H1 (cell line): Measurements from ENCODE around the gene LRRC28. TPM values are rescaled to one million over a fixed set of nuclear protein-coding genes. Genes with fewer than 3 reads are reported as not detected.

Source experiments
- CTCF ChIA-PET: fragments of 300-600 bp; sonication (Branson Sonifier 250); formaldehyde crosslinking; loops from one replicate; lab custom pipeline; 2021; ENCODE audit not compliant: partially characterized antibody; lab: Charles Lee
- POLR2A ChIA-PET: fragments of 300-600 bp; sonication (Branson Sonifier 250); formaldehyde crosslinking; loops from one replicate; lab custom pipeline; 2021; ENCODE audit warnings: inconsistent platforms; ENCODE audit not compliant: partially characterized antibody; lab: Charles Lee
- DNase-seq, 2 experiments: peaks; one replicate each; pipeline versions ENCODE4 v3.0.0 to v3.0.0-alpha.2; 2010 to 2022; ENCODE audit warnings: low spot score in 2 of 2, low read depth in 1 of 2, mixed read lengths in 1 of 2
- FAIRE-seq: peaks from 2 replicates; lab custom pipeline; 2011; peaks lifted over from hg19 to GRCh38; lab: Jason Lieb, UNC
- H2AFZ ChIP-seq: 2 replicates; pipeline ENCODE4 v1.8.1; 2012; ENCODE audit warnings: low read length, inconsistent platforms
- H2AK5ac ChIP-seq: 2 replicates; pipeline ENCODE4 v1.6.1; 2013; ENCODE audit warnings: low read depth, low read length
- H2BK120ac ChIP-seq: replicated peaks from 2 replicates; pipeline ENCODE3; 2013; ENCODE audit warnings: low read depth, low read length, inconsistent platforms
- H2BK12ac ChIP-seq: 2 replicates; pipeline ENCODE4 v1.6.1; 2013; ENCODE audit warnings: low read depth, low read length
- H2BK15ac ChIP-seq: 2 replicates; pipeline ENCODE4 v1.6.1; 2013; ENCODE audit warnings: low read length
- H2BK20ac ChIP-seq: 2 replicates; pipeline ENCODE4 v1.6.1; 2013; ENCODE audit warnings: low read length
- H2BK5ac ChIP-seq: 2 replicates; pipeline ENCODE4 v1.6.1; 2013; ENCODE audit warnings: low read depth, low read length
- H3K14ac ChIP-seq: 2 replicates; pipeline ENCODE4 v1.6.1; 2013; ENCODE audit warnings: inconsistent platforms; ENCODE audit not compliant: insufficient read length
- H3K18ac ChIP-seq: 2 replicates; pipeline ENCODE4 v1.6.1; 2013; ENCODE audit warnings: low read length; ENCODE audit errors: extremely low read depth
- H3K23ac ChIP-seq: 2 replicates; pipeline ENCODE4 v1.6.1; 2013; ENCODE audit warnings: inconsistent platforms; ENCODE audit not compliant: insufficient read length
- H3K23me2 ChIP-seq: 2 replicates; pipeline ENCODE4 v1.6.1; 2013; ENCODE audit warnings: low read depth, low read length
- H3K27ac ChIP-seq: 2 replicates; pipeline ENCODE4 v1.6.1; 2011; ENCODE audit warnings: low read depth, low read length, inconsistent platforms
- H3K27me3 ChIP-seq, 4 experiments: replicated peaks in 1 of 4; 1 replicate in 1 of 4; 2 replicates in 3 of 4; pipeline versions ENCODE4 v1.6.1 to v1.8.1; 2011 to 2013; ENCODE audit warnings: low read length in 3 of 4, mild to moderate bottlenecking in 3 of 4, inconsistent platforms in 2 of 4, mixed read lengths in 2 of 4, moderate library complexity in 1 of 4; ENCODE audit not compliant: control insufficient read depth in 3 of 4, insufficient read depth in 3 of 4; ENCODE audit errors: extremely low read depth in 1 of 4
- H3K36me3 ChIP-seq, 4 experiments: 2 replicates each; pipeline versions ENCODE4 v1.6.1 to v1.8.1; 2011 to 2013; ENCODE audit warnings: mild to moderate bottlenecking in 4 of 4, low read length in 3 of 4, moderate library complexity in 2 of 4, control low read depth in 1 of 4, inconsistent platforms in 1 of 4; ENCODE audit not compliant: insufficient read depth in 4 of 4, control insufficient read depth in 2 of 4
- H3K4ac ChIP-seq: replicated peaks from 2 replicates; pipeline ENCODE3; 2013; ENCODE audit warnings: low read length, low read depth, mixed read lengths, inconsistent platforms; ENCODE audit not compliant: insufficient read length
- H3K4me1 ChIP-seq, 4 experiments: replicated peaks in 1 of 4; 1 replicate in 1 of 4; 2 replicates in 3 of 4; pipeline versions ENCODE4 v1.6.1 to v1.8.1; 2011 to 2013; ENCODE audit warnings: low read length in 3 of 4, inconsistent platforms in 2 of 4, mixed read lengths in 1 of 4; ENCODE audit not compliant: insufficient read depth in 4 of 4, control insufficient read depth in 3 of 4
- H3K4me2 ChIP-seq, 2 experiments: 2 replicates each; pipeline versions ENCODE4 v1.6.1 to v1.8.1; 2011 to 2013; ENCODE audit warnings: low read depth in 2 of 2, low read length in 2 of 2, control low read depth in 1 of 2, inconsistent platforms in 1 of 2, mild to moderate bottlenecking in 1 of 2; ENCODE audit not compliant: insufficient read depth in 1 of 2
- H3K4me3 ChIP-seq, 4 experiments: fragments of 200-600, 300-600 bp in 1 of 4; sonication (generic), shearing (Covaris generic), sonication (Bioruptor Twin) in 1 of 4; 2 replicates each; pipeline versions ENCODE4 v1.5.1 to v1.8.1; 2011 to 2016; ENCODE audit warnings: low read length in 4 of 4, low read depth in 3 of 4, control low read depth in 2 of 4, inconsistent platforms in 2 of 4, mild to moderate bottlenecking in 2 of 4, mixed read lengths in 1 of 4, moderate library complexity in 1 of 4; ENCODE audit not compliant: insufficient read depth in 2 of 4; ENCODE audit errors: extremely low read depth in 1 of 4
- H3K56ac ChIP-seq: replicated peaks from 2 replicates; pipeline ENCODE3; 2013; ENCODE audit warnings: low read depth, mild to moderate bottlenecking, mixed read lengths, low read length, inconsistent platforms; ENCODE audit not compliant: insufficient read length
- H3K79me1 ChIP-seq: 2 replicates; pipeline ENCODE4 v1.6.1; 2013; ENCODE audit warnings: low read depth, low read length, control low read depth
- H3K79me2 ChIP-seq, 2 experiments: 2 replicates each; pipeline versions ENCODE4 v1.6.1 to v1.8.1; 2012 to 2013; ENCODE audit warnings: low read length in 2 of 2, mild to moderate bottlenecking in 2 of 2, inconsistent platforms in 1 of 2; ENCODE audit not compliant: insufficient read depth in 2 of 2, control insufficient read depth in 1 of 2
- H3K9ac ChIP-seq, 4 experiments: replicated peaks in 1 of 4; 1 replicate in 1 of 4; 2 replicates in 3 of 4; pipeline versions ENCODE4 v1.6.1 to v1.8.1; 2011 to 2013; ENCODE audit warnings: low read depth in 3 of 4, low read length in 3 of 4, control low read depth in 2 of 4, mild to moderate bottlenecking in 2 of 4, moderate library complexity in 2 of 4, inconsistent platforms in 1 of 4; ENCODE audit errors: extremely low read depth in 1 of 4
- H3K9me3 ChIP-seq, 2 experiments: 2 replicates each; pipeline versions ENCODE4 v1.6.1 to v1.8.1; 2012 to 2013; ENCODE audit warnings: mild to moderate bottlenecking in 2 of 2, moderate library complexity in 2 of 2, control low read depth in 1 of 2, inconsistent platforms in 1 of 2, low read depth in 1 of 2, low read length in 1 of 2, mixed read lengths in 1 of 2; ENCODE audit not compliant: insufficient read depth in 2 of 2
- H4K20me1 ChIP-seq, 2 experiments: replicated peaks in 1 of 2; 2 replicates each; pipeline versions ENCODE3 to v1.8.1; 2011 to 2013; ENCODE audit warnings: inconsistent platforms in 2 of 2, low read length in 2 of 2, mild to moderate bottlenecking in 1 of 2; ENCODE audit not compliant: insufficient read depth in 2 of 2, control insufficient read depth in 1 of 2
- H4K5ac ChIP-seq: 2 replicates; pipeline ENCODE4 v1.6.1; 2013; ENCODE audit warnings: low read length, low read depth, mixed read lengths, inconsistent platforms; ENCODE audit not compliant: insufficient read length
- H4K8ac ChIP-seq: 2 replicates; pipeline ENCODE4 v1.8.0; 2013; ENCODE audit warnings: mild to moderate bottlenecking, moderate library complexity, low read length, inconsistent platforms; ENCODE audit not compliant: insufficient read depth; ENCODE audit errors: extremely low read depth
- H4K91ac ChIP-seq: replicated peaks from 2 replicates; pipeline ENCODE3; 2013; ENCODE audit warnings: low read length, mixed read lengths, inconsistent platforms; ENCODE audit not compliant: insufficient read length
- CBX8 ChIP-seq: fragments of 300-800, 300-1000 bp; sonication (generic); IDR thresholded peaks from 2 replicates; pipeline ENCODE4 v1.7.1; 2016; ENCODE audit warnings: low read depth, low read length, borderline replicate concordance
- CREB1 ChIP-seq: IDR thresholded peaks from 2 replicates; pipeline ENCODE4 v1.6.1; 2012; ENCODE audit warnings: inconsistent platforms
- MAFK ChIP-seq: IDR thresholded peaks from 2 replicates; pipeline ENCODE4 v1.6.1; 2012; ENCODE audit warnings: low read depth, mild to moderate bottlenecking, improper control_type of control experiment, low read length
- SAP30 ChIP-seq: fragments of 300-600 bp; sonication (generic); IDR thresholded peaks from 2 replicates; pipeline ENCODE4 v1.7.1; 2012; ENCODE audit warnings: low read length, moderate library complexity, mild to moderate bottlenecking, inconsistent platforms; ENCODE audit not compliant: insufficient read depth, insufficient replicate concordance
- WGBS, 2 experiments: shearing (Covaris generic) in 1 of 2; methylation state at CpG; one replicate each; pipeline versions ENCODE4 v1.1.6 to v1.1.7; 2013 to 2015; ENCODE audit warnings: low lambda C conversion rate in 2 of 2, mixed read lengths in 2 of 2, inconsistent platforms in 1 of 2, low coverage in 1 of 2, missing lambda C conversion rate in 1 of 2; ENCODE audit not compliant: insufficient replicate concordance in 2 of 2, insufficient coverage in 1 of 2, insufficient read length in 1 of 2; ENCODE audit errors: extremely low coverage in 1 of 2, missing lambda C conversion rate in 1 of 2; 5-methylcytosine and 5-hydroxymethylcytosine counted together
- polyA plus RNA-seq, 7 experiments: library from polyadenylated mRNA; depleted of rRNA in 3 of 7; stranded (reverse) in 5 of 7; unstranded in 2 of 7; fragments of >200 nt in 5 of 7; fragments of 200-250 nt in 2 of 7; gene quantifications; 1 replicate in 5 of 7; 2 replicates in 1 of 7; 4 replicates in 1 of 7; pipeline versions ENCODE4 v1.2.1 to v1.2.3, GENCODE V29; 2011 to 2013; ENCODE audit warnings: missing spikeins in 2 of 7, mixed read lengths in 2 of 7
- total RNA-seq: library from RNA; stranded (reverse); fragmentation: NEBNext Ultra II Directional; extraction: Animal tissue kit (Norgen Biotek cat#: 25700); gene quantifications from 2 replicates; pipeline ENCODE4 v1.2.1, GENCODE V29; 2021
- TF ChIP-seq, protein P1 (sequence below): IDR thresholded peaks from 2 replicates; pipeline ENCODE4 v1.6.1; 2012; ENCODE audit warnings: inconsistent platforms

Gene LRRC28
- total and polyA plus RNA-seq, 2 of the 8 experiments (the other 6 are each of a cell fraction or from before 2014, with no cell fraction given), result 20.2 to 23.3 TPM

DNA sequence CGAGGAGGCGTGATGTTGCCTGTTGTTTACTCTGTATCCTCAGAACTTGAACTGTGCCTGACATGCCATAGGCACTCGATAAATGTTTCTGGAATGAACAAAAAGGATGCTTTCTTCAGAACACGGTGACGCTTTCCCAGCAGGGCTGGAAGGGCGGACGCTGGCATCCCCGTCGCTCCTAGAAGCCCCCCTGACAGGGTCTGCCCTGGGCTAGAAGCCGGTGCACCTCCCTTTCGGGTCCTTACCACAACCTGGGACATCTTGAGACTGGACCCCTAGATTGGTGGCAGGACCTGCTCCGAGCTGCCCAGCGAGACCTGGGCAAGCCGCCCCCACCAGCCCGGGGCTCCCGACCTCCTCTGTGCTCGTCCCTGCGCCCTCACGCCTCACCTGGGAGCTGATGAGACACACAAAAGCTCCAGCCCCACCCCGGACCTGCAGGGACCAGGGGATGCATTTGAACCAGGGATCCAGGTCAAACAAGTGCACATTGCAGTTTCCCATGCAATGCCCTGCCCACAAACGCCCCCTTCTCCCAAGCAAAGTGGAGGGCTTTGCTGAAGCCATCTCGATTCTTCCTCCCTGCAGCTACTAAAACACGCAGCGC, 183.3 kb downstream of the LRRC28 start:
- Histone ChIP-seq H3K4me3 (no peak overlapping the region), H3K18ac (no peak overlapping the region), H3K27ac (no peak overlapping the region), H2BK15ac (no peak overlapping the region), H3K9me3 (no peaks in the 10 kb centered on the region), H3K23me2 (no peaks in the 10 kb centered on the region; the same call in 1 of the 2 replicates), H2AFZ (no peak overlapping the region), H3K4ac (no peak overlapping the region), H2BK12ac (no peak overlapping the region), H4K91ac (no peak overlapping the region), H3K4me1 (peaks cover 3 to 18% (median 5%) of the 10 kb centered on the region in 4 experiments; a peak in 4 of 7 replicates), H4K20me1 (no peaks in the 10 kb centered on the region), H3K79me2 (no peaks in the 10 kb centered on the region), H3K9ac (no peak overlapping the region), H4K8ac (no peak overlapping the region), H3K36me3 (no peaks in the 10 kb centered on the region), H3K56ac (no peak overlapping the region), H3K79me1 (no peaks in the 10 kb centered on the region), H3K23ac (no peak overlapping the region), H3K14ac (no peak overlapping the region), H2BK20ac (no peak overlapping the region), H2AK5ac (no peak overlapping the region), H2BK5ac (no peak overlapping the region), H3K4me2 (no peak overlapping the region), H2BK120ac (no peak overlapping the region), H3K27me3 (no peaks in the 10 kb centered on the region), H4K5ac (no peak overlapping the region)
- FAIRE-seq (no peak), DNase-seq (no peak)
- ChIA-PET POLR2A (interaction anchor here (0.6 kb wide), 1 partner anchor 268 kb away, joined by 3 read pairs; no protein-coding TSS in a partner anchor), CTCF (interaction anchor here (0.8 to 2.5 kb wide), 8 partner anchors 11 to 161 kb away, joined by 3 to 7 read pairs (median 3); no protein-coding TSS in a partner anchor)
- WGBS, 2 experiments, result 88% methylated on average over 23 of the region's 24 CpGs; no CpG with 5 or more reads in 1 of the 2 experiments
- TF ChIP-seq SAP30 (no peak), MAFK (no peak), CREB1 (no peak), CBX8 (no peak)
- TF ChIP-seq, protein P1, sequence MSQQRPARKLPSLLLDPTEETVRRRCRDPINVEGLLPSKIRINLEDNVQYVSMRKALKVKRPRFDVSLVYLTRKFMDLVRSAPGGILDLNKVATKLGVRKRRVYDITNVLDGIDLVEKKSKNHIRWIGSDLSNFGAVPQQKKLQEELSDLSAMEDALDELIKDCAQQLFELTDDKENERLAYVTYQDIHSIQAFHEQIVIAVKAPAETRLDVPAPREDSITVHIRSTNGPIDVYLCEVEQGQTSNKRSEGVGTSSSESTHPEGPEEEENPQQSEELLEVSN, result no peak
